NCI-H146 treated with DMSO at 0.1 percent for 48 hours (cell line): ENCODE measurements around the gene PPIF.
A peak's percentile ranks its signal among the peaks of the same experiment; 100 is the strongest.

ENCODE experiments used
- DNase-seq: peaks from one replicate; lab custom pipeline; 2025; ENCODE audit not compliant: unreplicated experiment; lab: John Stamatoyannopoulos, UW

PPIF gene

GRCh38 chr10:79347226-79347893 lies at the start of gene PPIF:
Gene PPIF (plus strand): TSS chr10:79347469. CDS start chr10:79347549, 80 bp downstream.
- DNase-seq: peak; percentile 82

GRCh38 chr10:79298403-79299244 lies 48.6 kb upstream of the PPIF start:
- no peak for DNase-seq

GRCh38 chr10:79299397-79300241 lies 47.6 kb upstream of the PPIF start:
- DNase-seq: no peak

GRCh38 chr10:79300711-79301110 lies 46.6 kb upstream of the PPIF start:
- DNase-seq: no peak

GRCh38 chr10:79301754-79302530 lies 45.3 kb upstream of the PPIF start:
- no peak for DNase-seq

GRCh38 chr10:79303631-79304478 lies 43.4 kb upstream of the PPIF start:
- DNase-seq: no peak

- no peak for DNase-seq
Measured at GRCh38 chr10:79304479-79305087, 42.7 kb upstream of the PPIF start.

- no peak for DNase-seq
Measured at GRCh38 chr10:79305515-79305914, 41.8 kb upstream of the PPIF start.

GRCh38 chr10:79305988-79306387 lies 41.3 kb upstream of the PPIF start:
- DNase-seq: no peak

GRCh38 chr10:79306644-79307220 lies 40.5 kb upstream of the PPIF start:
- no peak for DNase-seq

- DNase-seq: no peak
Measured at GRCh38 chr10:79308016-79308415, 39.3 kb upstream of the PPIF start.

GRCh38 chr10:79308969-79309665 lies 38.2 kb upstream of the PPIF start:
- no peak for DNase-seq

GRCh38 chr10:79310200-79310865 lies 36.9 kb upstream of the PPIF start:
- DNase-seq: no peak

- no peak for DNase-seq
Measured at GRCh38 chr10:79310911-79311573, 36.2 kb upstream of the PPIF start.

- DNase-seq: no peak
Measured at GRCh38 chr10:79311581-79312407, 35.5 kb upstream of the PPIF start.

- DNase-seq: no peak
Measured at GRCh38 chr10:79312601-79313187, 34.6 kb upstream of the PPIF start.
